SK-N-SH treated with all-trans-retinoic acid at 6 μM for 48 hours (cell line): Measurements from ENCODE around the gene SLC25A42.

Experiments
- ATAC-seq: fragments of 200-7000 bp; cut with Tn5 transposase; 3 replicates; pipeline ENCODE4 v1.9.1; 2020; ENCODE audit warnings: mild to moderate bottlenecking, moderate library complexity
- ARNTL ChIP-seq: fragments of 450-650 bp; formaldehyde crosslinking; IDR thresholded peaks from 2 replicates; pipeline ENCODE4 v1.5.0; 2020; ENCODE audit warnings: low read depth, mild to moderate bottlenecking, moderate library complexity, borderline replicate concordance
- BACH2 ChIP-seq: fragments of 250-450 bp; sonication (Bioruptor Pico); IDR thresholded peaks from 2 replicates; pipeline ENCODE4 v1.9.0; 2021; ENCODE audit warnings: mild to moderate bottlenecking, borderline replicate concordance
- CSDC2 ChIP-seq: fragments of 250-450 bp; sonication (Bioruptor Pico); IDR thresholded peaks from 2 replicates; pipeline ENCODE4 v1.5.0; 2020; ENCODE audit warnings: mild to moderate bottlenecking, moderate library complexity
- GLIS3 ChIP-seq: fragments of 250-450 bp; sonication (Bioruptor Pico); IDR thresholded peaks from 2 replicates; pipeline ENCODE4 v1.5.0; 2020; ENCODE audit warnings: mild to moderate bottlenecking, moderate library complexity
- ISL1 ChIP-seq: fragments of 250-450 bp; sonication (Bioruptor Pico); IDR thresholded peaks from 2 replicates; pipeline ENCODE4 v2.1.2; 2022; ENCODE audit warnings: mild to moderate bottlenecking, moderate library complexity
- OSR1 ChIP-seq: fragments of 250-450 bp; sonication (Bioruptor Pico); IDR thresholded peaks from 2 replicates; pipeline ENCODE4 v1.8.0; 2022; ENCODE audit warnings: moderate library complexity, mild to moderate bottlenecking, inconsistent platforms
- PPARA ChIP-seq: fragments of 250-450 bp; sonication (Bioruptor Pico); IDR thresholded peaks from 2 replicates; pipeline ENCODE4 v1.5.0; 2020; ENCODE audit warnings: mild to moderate bottlenecking, borderline replicate concordance
- RARB ChIP-seq: fragments of 250-450 bp; sonication (Bioruptor Pico); IDR thresholded peaks from 2 replicates; pipeline ENCODE4 v1.8.0; 2021; ENCODE audit warnings: mild to moderate bottlenecking, moderate library complexity
- SNAI2 ChIP-seq: fragments of 250-450 bp; sonication (Bioruptor Pico); IDR thresholded peaks from 2 replicates; pipeline ENCODE4 v1.5.0; 2020; ENCODE audit warnings: mild to moderate bottlenecking, moderate library complexity
- TCF4 ChIP-seq: fragments of 250-450 bp; sonication (Bioruptor Pico); IDR thresholded peaks from 2 replicates; pipeline ENCODE4 v1.8.0; 2021; ENCODE audit warnings: mild to moderate bottlenecking, moderate library complexity, borderline replicate concordance
- TOX ChIP-seq: fragments of 250-450 bp; sonication (Bioruptor Pico); IDR thresholded peaks from 2 replicates; pipeline ENCODE4 v1.8.0; 2021; ENCODE audit warnings: mild to moderate bottlenecking, moderate library complexity, borderline replicate concordance
- ZC3H10 ChIP-seq: fragments of 250-450 bp; sonication (Bioruptor Pico); IDR thresholded peaks from 2 replicates; pipeline ENCODE4 v1.5.1; 2021; ENCODE audit warnings: mild to moderate bottlenecking, moderate library complexity
- ZFP3 ChIP-seq: fragments of 250-450 bp; sonication (Bioruptor Pico); IDR thresholded peaks from 2 replicates; pipeline ENCODE4 v1.5.0; 2020; ENCODE audit warnings: mild to moderate bottlenecking, moderate library complexity
- ZFP30 ChIP-seq: fragments of 450-650 bp; formaldehyde crosslinking; IDR thresholded peaks from 2 replicates; pipeline ENCODE4 v1.5.0; 2022; ENCODE audit warnings: mild to moderate bottlenecking, moderate library complexity
- ZNF565 ChIP-seq: fragments of 450-650 bp; formaldehyde crosslinking; conservative IDR thresholded peaks from 2 replicates; pipeline ENCODE4 v1.5.0; 2020; ENCODE audit warnings: low read depth, mild to moderate bottlenecking, moderate library complexity
- ZNF70 ChIP-seq: fragments of 450-650 bp; formaldehyde crosslinking; IDR thresholded peaks from 2 replicates; pipeline ENCODE4 v1.5.0; 2020; ENCODE audit warnings: mild to moderate bottlenecking, moderate library complexity
- ZNF8 ChIP-seq: fragments of 450-650 bp; formaldehyde crosslinking; IDR thresholded peaks from 2 replicates; pipeline ENCODE4 v1.5.0; 2020; ENCODE audit warnings: mild to moderate bottlenecking, moderate library complexity
- TF ChIP-seq, protein P1 (sequence below): fragments of 250-450 bp; sonication (Bioruptor Pico); IDR thresholded peaks from 2 replicates; pipeline ENCODE4 v1.5.1; 2021; ENCODE audit warnings: mild to moderate bottlenecking, moderate library complexity
- TF ChIP-seq, protein P2 (sequence below): fragments of 250-450 bp; sonication (Bioruptor Pico); IDR thresholded peaks from 2 replicates; pipeline ENCODE4 v1.5.1; 2020; ENCODE audit warnings: low read depth, mild to moderate bottlenecking, moderate library complexity
- TF ChIP-seq, protein P3 (sequence below): fragments of 250-450 bp; sonication (Bioruptor Pico); IDR thresholded peaks from 2 replicates; pipeline ENCODE4 v1.8.0; 2021; ENCODE audit warnings: low read depth, mild to moderate bottlenecking, moderate library complexity, borderline replicate concordance
- TF ChIP-seq, protein P4 (sequence below): fragments of 250-450 bp; sonication (Bioruptor Pico); IDR thresholded peaks from 2 replicates; pipeline ENCODE4 v1.8.0; 2020; ENCODE audit warnings: mild to moderate bottlenecking, moderate library complexity, borderline replicate concordance
- TF ChIP-seq, protein P5 (sequence below): fragments of 250-450 bp; sonication (Bioruptor Pico); IDR thresholded peaks from 2 replicates; pipeline ENCODE4 v1.5.0; 2020; ENCODE audit warnings: mild to moderate bottlenecking, moderate library complexity

SLC25A42 gene

DNA sequence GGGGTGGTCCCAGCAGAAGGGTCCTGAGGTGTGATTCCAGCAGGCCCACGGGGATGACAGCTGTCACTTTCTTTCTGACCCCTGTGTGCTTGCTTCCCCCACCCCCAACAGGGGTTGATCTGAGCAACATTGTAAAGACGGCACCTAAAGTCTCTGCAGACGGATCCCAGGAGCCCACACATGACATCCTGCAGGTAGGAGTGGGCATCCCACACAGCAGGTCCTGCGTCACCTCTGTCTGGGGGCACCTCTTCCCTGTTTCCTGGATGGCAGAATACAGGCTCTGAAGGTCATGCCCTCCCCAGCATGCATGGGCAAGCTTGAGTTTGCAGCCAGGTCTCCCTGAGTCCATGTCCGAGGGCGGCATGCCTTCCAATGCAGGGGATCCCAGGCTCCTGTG lies 19.9 kb upstream of the SLC25A42 start:
- TF ChIP-seq OSR1, result no peak
- no peak for TF ChIP-seq TOX (CRISPR knock-in tag)
- TF ChIP-seq PPARA (CRISPR knock-in tag), result no peak
- TF ChIP-seq, all 23 proteins: peak for 0
- ATAC-seq, result no peak

DNA sequence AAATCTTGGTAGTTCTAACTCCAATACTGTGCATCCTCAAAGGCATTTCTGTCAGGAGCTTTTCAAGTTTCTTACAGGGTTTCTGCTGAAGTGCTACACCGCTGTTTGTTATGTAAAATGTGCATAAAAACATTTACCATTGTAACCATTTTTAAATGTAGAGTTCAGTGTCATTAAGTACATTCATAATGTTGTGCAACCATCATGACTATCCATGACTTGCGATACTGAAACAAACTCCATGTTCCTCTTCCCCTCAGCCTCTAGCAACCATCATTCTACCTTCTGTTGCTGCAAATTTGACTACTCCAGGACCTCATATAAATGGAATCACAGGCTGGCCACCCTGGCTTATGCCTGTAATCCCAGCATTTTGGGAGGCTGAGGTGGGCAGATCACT lies 14.4 kb upstream of the SLC25A42 start:
- TF ChIP-seq GLIS3 (CRISPR knock-in tag), result no peak
- no peak for TF ChIP-seq ZFP30 (CRISPR knock-in tag)
- TF ChIP-seq, protein P1, sequence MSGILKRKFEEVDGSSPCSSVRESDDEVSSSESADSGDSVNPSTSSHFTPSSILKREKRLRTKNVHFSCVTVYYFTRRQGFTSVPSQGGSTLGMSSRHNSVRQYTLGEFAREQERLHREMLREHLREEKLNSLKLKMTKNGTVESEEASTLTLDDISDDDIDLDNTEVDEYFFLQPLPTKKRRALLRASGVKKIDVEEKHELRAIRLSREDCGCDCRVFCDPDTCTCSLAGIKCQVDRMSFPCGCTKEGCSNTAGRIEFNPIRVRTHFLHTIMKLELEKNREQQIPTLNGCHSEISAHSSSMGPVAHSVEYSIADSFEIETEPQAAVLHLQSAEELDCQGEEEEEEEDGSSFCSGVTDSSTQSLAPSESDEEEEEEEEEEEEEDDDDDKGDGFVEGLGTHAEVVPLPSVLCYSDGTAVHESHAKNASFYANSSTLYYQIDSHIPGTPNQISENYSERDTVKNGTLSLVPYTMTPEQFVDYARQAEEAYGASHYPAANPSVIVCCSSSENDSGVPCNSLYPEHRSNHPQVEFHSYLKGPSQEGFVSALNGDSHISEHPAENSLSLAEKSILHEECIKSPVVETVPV (CRISPR knock-in tag), result no peak
- TF ChIP-seq ISL1 (CRISPR knock-in tag), result no peak
- no peak for TF ChIP-seq ZNF70 (CRISPR knock-in tag)
- TF ChIP-seq, protein P2, sequence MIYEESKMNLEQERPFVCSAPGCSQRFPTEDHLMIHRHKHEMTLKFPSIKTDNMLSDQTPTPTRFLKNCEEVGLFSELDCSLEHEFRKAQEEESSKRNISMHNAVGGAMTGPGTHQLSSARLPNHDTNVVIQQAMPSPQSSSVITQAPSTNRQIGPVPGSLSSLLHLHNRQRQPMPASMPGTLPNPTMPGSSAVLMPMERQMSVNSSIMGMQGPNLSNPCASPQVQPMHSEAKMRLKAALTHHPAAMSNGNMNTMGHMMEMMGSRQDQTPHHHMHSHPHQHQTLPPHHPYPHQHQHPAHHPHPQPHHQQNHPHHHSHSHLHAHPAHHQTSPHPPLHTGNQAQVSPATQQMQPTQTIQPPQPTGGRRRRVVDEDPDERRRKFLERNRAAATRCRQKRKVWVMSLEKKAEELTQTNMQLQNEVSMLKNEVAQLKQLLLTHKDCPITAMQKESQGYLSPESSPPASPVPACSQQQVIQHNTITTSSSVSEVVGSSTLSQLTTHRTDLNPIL (CRISPR knock-in tag), result no peak
- TF ChIP-seq CSDC2 (CRISPR knock-in tag), result no peak
- TF ChIP-seq RARB (CRISPR knock-in tag), result no peak
- TF ChIP-seq PPARA (CRISPR knock-in tag), result no peak
- TF ChIP-seq ZFP3, result no peak
- no peak for TF ChIP-seq OSR1
- TF ChIP-seq, protein P3, sequence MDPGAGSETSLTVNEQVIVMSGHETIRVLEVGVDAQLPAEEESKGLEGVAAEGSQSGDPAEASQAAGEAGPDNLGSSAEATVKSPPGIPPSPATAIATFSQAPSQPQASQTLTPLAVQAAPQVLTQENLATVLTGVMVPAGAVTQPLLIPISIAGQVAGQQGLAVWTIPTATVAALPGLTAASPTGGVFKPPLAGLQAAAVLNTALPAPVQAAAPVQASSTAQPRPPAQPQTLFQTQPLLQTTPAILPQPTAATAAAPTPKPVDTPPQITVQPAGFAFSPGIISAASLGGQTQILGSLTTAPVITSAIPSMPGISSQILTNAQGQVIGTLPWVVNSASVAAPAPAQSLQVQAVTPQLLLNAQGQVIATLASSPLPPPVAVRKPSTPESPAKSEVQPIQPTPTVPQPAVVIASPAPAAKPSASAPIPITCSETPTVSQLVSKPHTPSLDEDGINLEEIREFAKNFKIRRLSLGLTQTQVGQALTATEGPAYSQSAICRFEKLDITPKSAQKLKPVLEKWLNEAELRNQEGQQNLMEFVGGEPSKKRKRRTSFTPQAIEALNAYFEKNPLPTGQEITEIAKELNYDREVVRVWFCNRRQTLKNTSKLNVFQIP (CRISPR knock-in tag), result no peak
- TF ChIP-seq, protein P4, sequence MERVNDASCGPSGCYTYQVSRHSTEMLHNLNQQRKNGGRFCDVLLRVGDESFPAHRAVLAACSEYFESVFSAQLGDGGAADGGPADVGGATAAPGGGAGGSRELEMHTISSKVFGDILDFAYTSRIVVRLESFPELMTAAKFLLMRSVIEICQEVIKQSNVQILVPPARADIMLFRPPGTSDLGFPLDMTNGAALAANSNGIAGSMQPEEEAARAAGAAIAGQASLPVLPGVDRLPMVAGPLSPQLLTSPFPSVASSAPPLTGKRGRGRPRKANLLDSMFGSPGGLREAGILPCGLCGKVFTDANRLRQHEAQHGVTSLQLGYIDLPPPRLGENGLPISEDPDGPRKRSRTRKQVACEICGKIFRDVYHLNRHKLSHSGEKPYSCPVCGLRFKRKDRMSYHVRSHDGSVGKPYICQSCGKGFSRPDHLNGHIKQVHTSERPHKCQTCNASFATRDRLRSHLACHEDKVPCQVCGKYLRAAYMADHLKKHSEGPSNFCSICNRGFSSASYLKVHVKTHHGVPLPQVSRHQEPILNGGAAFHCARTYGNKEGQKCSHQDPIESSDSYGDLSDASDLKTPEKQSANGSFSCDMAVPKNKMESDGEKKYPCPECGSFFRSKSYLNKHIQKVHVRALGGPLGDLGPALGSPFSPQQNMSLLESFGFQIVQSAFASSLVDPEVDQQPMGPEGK (CRISPR knock-in tag), result no peak
- no peak for TF ChIP-seq BACH2 (CRISPR knock-in tag)
- TF ChIP-seq ZC3H10 (CRISPR knock-in tag), result no peak
- TF ChIP-seq ZNF8, result no peak
- no peak for TF ChIP-seq SNAI2 (CRISPR knock-in tag)
- TF ChIP-seq, protein P5, sequence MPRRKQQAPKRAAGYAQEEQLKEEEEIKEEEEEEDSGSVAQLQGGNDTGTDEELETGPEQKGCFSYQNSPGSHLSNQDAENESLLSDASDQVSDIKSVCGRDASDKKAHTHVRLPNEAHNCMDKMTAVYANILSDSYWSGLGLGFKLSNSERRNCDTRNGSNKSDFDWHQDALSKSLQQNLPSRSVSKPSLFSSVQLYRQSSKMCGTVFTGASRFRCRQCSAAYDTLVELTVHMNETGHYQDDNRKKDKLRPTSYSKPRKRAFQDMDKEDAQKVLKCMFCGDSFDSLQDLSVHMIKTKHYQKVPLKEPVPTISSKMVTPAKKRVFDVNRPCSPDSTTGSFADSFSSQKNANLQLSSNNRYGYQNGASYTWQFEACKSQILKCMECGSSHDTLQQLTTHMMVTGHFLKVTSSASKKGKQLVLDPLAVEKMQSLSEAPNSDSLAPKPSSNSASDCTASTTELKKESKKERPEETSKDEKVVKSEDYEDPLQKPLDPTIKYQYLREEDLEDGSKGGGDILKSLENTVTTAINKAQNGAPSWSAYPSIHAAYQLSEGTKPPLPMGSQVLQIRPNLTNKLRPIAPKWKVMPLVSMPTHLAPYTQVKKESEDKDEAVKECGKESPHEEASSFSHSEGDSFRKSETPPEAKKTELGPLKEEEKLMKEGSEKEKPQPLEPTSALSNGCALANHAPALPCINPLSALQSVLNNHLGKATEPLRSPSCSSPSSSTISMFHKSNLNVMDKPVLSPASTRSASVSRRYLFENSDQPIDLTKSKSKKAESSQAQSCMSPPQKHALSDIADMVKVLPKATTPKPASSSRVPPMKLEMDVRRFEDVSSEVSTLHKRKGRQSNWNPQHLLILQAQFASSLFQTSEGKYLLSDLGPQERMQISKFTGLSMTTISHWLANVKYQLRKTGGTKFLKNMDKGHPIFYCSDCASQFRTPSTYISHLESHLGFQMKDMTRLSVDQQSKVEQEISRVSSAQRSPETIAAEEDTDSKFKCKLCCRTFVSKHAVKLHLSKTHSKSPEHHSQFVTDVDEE, result no peak
- no peak for TF ChIP-seq ARNTL
- TF ChIP-seq TCF4 (CRISPR knock-in tag), result no peak

DNA sequence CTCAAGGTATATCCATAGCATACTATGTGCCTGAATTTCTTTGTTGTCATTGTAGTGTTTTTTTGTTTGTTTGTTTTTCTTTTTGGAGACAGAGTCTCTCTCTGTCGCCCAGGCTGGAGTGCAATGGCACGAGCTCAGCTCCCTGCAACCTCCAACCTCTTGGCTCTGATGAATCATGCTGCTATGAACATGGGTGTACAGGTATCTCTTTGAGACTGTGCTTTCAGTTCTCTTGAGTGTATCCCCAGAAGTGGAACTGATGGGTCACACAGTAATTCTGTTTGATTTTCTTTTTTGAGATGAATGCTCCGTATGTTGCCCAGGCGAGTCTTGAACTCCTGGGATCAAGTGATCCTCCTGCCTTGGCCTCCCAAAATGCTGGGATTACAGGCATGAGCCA lies 13.7 kb upstream of the SLC25A42 start:
- ATAC-seq, result no peak
- TF ChIP-seq OSR1 (no peak), ZNF8 (no peak), ZC3H10 (CRISPR knock-in tag) (no peak), TOX (CRISPR knock-in tag) (no peak), ZNF565 (no peak), ARNTL (no peak), ZNF70 (CRISPR knock-in tag) (no peak), CSDC2 (CRISPR knock-in tag) (no peak), TCF4 (CRISPR knock-in tag) (no peak), BACH2 (CRISPR knock-in tag) (no peak), SNAI2 (CRISPR knock-in tag) (no peak), ZFP3 (no peak)
- TF ChIP-seq, protein P5, result no peak
- TF ChIP-seq, protein P3 (CRISPR knock-in tag), result no peak
- TF ChIP-seq, protein P2 (CRISPR knock-in tag), result no peak

More for the DNA sequence above, 14.4 kb upstream of the SLC25A42 start:
- no peak for ATAC-seq
